IMR-90 (cell line): ENCODE data around the gene NFATC3. TPM values are rescaled to one million over a fixed set of nuclear protein-coding genes. Genes with fewer than 3 reads are reported as not detected.

Experiments used
- ATAC-seq: fragments of 200-7000 bp; cut with Tn5 transposase; 2 replicates; pipeline ENCODE4 v1.9.1; 2020; ENCODE audit warnings: low read depth, mild to moderate bottlenecking, moderate library complexity
- BruUV-seq: library from RNA; stranded (reverse); fragments of 400-500 nt; replicated peaks from 2 replicates; lab custom pipeline; 2021; lab: Mats Ljungman, UMichigan
- CTCF ChIA-PET: fragments of 300-600 bp; formaldehyde crosslinking; extraction: SDS; loops from one replicate; lab custom pipeline; 2021; ENCODE audit warnings: antibody characterized with exemption; lab: Yijun Ruan, JAX
- POLR2A ChIA-PET: fragments of 300-600 bp; sonication (Branson Sonifier 250); formaldehyde crosslinking; loops from one replicate; lab custom pipeline; 2022; ENCODE audit warnings: antibody characterized with exemption; ENCODE audit not compliant: unreplicated experiment; lab: Charles Lee
- DNase-seq: peaks from one replicate; pipeline ENCODE4 v3.0.0; 2013
- H2AFZ ChIP-seq: replicated peaks from 2 replicates; pipeline ENCODE3; 2013; ENCODE audit warnings: low read length, mild to moderate bottlenecking; ENCODE audit not compliant: poor library complexity
- H2AK5ac ChIP-seq: 2 replicates; pipeline ENCODE4 v1.6.1; 2013; ENCODE audit warnings: low read depth, low read length, inconsistent platforms
- H2AK9ac ChIP-seq: replicated peaks from 2 replicates; pipeline ENCODE3; 2013; ENCODE audit warnings: mild to moderate bottlenecking, low read depth, low read length, moderate library complexity; ENCODE audit not compliant: poor library complexity
- H2BK120ac ChIP-seq: 2 replicates; pipeline ENCODE4 v1.6.1; 2013; ENCODE audit warnings: low read depth, low read length, inconsistent platforms
- H2BK15ac ChIP-seq: 3 replicates; pipeline ENCODE4 v1.6.1; 2013; ENCODE audit warnings: low read depth, low read length, inconsistent platforms
- H2BK20ac ChIP-seq: 2 replicates; pipeline ENCODE4 v1.6.1; 2013; ENCODE audit warnings: low read depth, mild to moderate bottlenecking, inconsistent platforms, low read length, moderate library complexity
- H2BK5ac ChIP-seq: 2 replicates; pipeline ENCODE4 v1.6.1; 2013; ENCODE audit warnings: mild to moderate bottlenecking, low read depth, low read length, inconsistent platforms; ENCODE audit not compliant: poor library complexity, severe bottlenecking
- H3K14ac ChIP-seq: replicated peaks from 2 replicates; pipeline ENCODE4 v1.6.1; 2013; ENCODE audit warnings: low read depth, low read length, inconsistent platforms
- H3K18ac ChIP-seq: 2 replicates; pipeline ENCODE4 v1.6.1; 2013; ENCODE audit warnings: low read depth, low read length, control low read depth
- H3K23ac ChIP-seq: 2 replicates; pipeline ENCODE4 v1.6.1; 2013; ENCODE audit warnings: low read depth, low read length, inconsistent platforms
- H3K27ac ChIP-seq: 2 replicates; pipeline ENCODE4 v1.5.1; 2013; ENCODE audit warnings: mild to moderate bottlenecking, control low read depth, low read length; ENCODE audit not compliant: insufficient read depth
- H3K27me3 ChIP-seq: 2 replicates; pipeline ENCODE4 v1.6.1; 2013; ENCODE audit warnings: low read length; ENCODE audit not compliant: control insufficient read depth, insufficient read depth
- H3K36me3 ChIP-seq: 2 replicates; pipeline ENCODE4 v1.6.1; 2013; ENCODE audit warnings: low read length, mixed read lengths; ENCODE audit not compliant: control insufficient read depth, insufficient read depth
- H3K4ac ChIP-seq: 2 replicates; pipeline ENCODE4 v1.6.1; 2013; ENCODE audit warnings: low read depth, low read length, inconsistent platforms
- H3K4me1 ChIP-seq: 2 replicates; pipeline ENCODE4 v1.6.1; 2013; ENCODE audit warnings: low read length, mixed read lengths; ENCODE audit not compliant: control insufficient read depth, insufficient read depth
- H3K4me2 ChIP-seq: 2 replicates; pipeline ENCODE4 v1.6.1; 2013; ENCODE audit warnings: low read depth, mild to moderate bottlenecking, control low read depth, low read length, moderate library complexity
- H3K4me3 ChIP-seq: 2 replicates; pipeline ENCODE4 v1.5.1; 2013; ENCODE audit warnings: low read depth, mild to moderate bottlenecking, control low read depth, low read length, moderate library complexity; ENCODE audit not compliant: insufficient read depth
- H3K56ac ChIP-seq: 2 replicates; pipeline ENCODE4 v1.6.1; 2013; ENCODE audit warnings: low read length, inconsistent platforms; ENCODE audit not compliant: insufficient read depth; ENCODE audit errors: extremely low read depth
- H3K79me1 ChIP-seq, 2 experiments: 2 replicates each; pipeline ENCODE4 v1.6.1; 2013; ENCODE audit warnings: low read length in 2 of 2, inconsistent platforms in 1 of 2, low read depth in 1 of 2
- H3K9ac ChIP-seq: 2 replicates; pipeline ENCODE4 v1.6.1; 2013; ENCODE audit warnings: low read depth, low read length, control low read depth
- H3K9me1 ChIP-seq: 2 replicates; pipeline ENCODE4 v1.6.1; 2013; ENCODE audit warnings: low read length, inconsistent platforms; ENCODE audit not compliant: insufficient read depth
- H3K9me3 ChIP-seq: 2 replicates; pipeline ENCODE4 v1.6.1; 2013; ENCODE audit warnings: low read length; ENCODE audit not compliant: control insufficient read depth, insufficient read depth
- H4K20me1 ChIP-seq: 2 replicates; pipeline ENCODE4 v1.6.1; 2013; ENCODE audit warnings: low read length, inconsistent platforms; ENCODE audit not compliant: insufficient read depth
- H4K5ac ChIP-seq: 2 replicates; pipeline ENCODE4 v1.6.1; 2013; ENCODE audit warnings: mild to moderate bottlenecking, low read depth, low read length, control low read depth
- H4K8ac ChIP-seq, 2 experiments: 2 replicates each; pipeline ENCODE4 v1.6.1; 2013; ENCODE audit warnings: low read depth in 2 of 2, low read length in 2 of 2, control low read depth in 1 of 2, inconsistent platforms in 1 of 2
- H4K91ac ChIP-seq: 2 replicates; pipeline ENCODE4 v1.6.1; 2013; ENCODE audit warnings: low read depth, low read length, inconsistent platforms; ENCODE audit not compliant: insufficient read depth
- BHLHE40 ChIP-seq: fragments of 150-350 bp; IDR thresholded peaks from 2 replicates; pipeline ENCODE4 v1.6.1; 2016; ENCODE audit warnings: mild to moderate bottlenecking, low read depth, low read length
- CEBPB ChIP-seq: IDR thresholded peaks from 2 replicates; pipeline ENCODE4 v1.6.1; 2012; ENCODE audit warnings: low read depth, low read length, improper control_type of control experiment
- CHD1 ChIP-seq: IDR thresholded peaks from 2 replicates; pipeline ENCODE4 v1.6.1; 2012; ENCODE audit warnings: low read depth, low read length, improper control_type of control experiment
- CTCF ChIP-seq: conservative IDR thresholded peaks from 2 replicates; pipeline ENCODE4 v1.5.1; 2012; ENCODE audit warnings: mild to moderate bottlenecking, low read depth, low read length, improper control_type of control experiment
- ELK1 ChIP-seq: fragments of 150-350 bp; IDR thresholded peaks from 2 replicates; pipeline ENCODE4 v1.6.1; 2016; ENCODE audit warnings: low read depth, mild to moderate bottlenecking, low read length, moderate library complexity, borderline replicate concordance
- FOS ChIP-seq: fragments of 150-350 bp; IDR thresholded peaks from 2 replicates; pipeline ENCODE4 v1.6.1; 2016; ENCODE audit warnings: low read depth, low read length
- MAFK ChIP-seq: IDR thresholded peaks from 2 replicates; pipeline ENCODE4 v1.6.1; 2012; ENCODE audit warnings: low read depth, low read length, improper control_type of control experiment
- MAZ ChIP-seq: IDR thresholded peaks from 2 replicates; pipeline ENCODE4 v1.6.1; 2012; ENCODE audit warnings: low read depth, mild to moderate bottlenecking, low read length, improper control_type of control experiment, moderate library complexity, borderline replicate concordance
- MXI1 ChIP-seq: IDR thresholded peaks from 2 replicates; pipeline ENCODE4 v1.6.1; 2012; ENCODE audit warnings: low read depth, mild to moderate bottlenecking, low read length, moderate library complexity, borderline replicate concordance
- NFE2L2 ChIP-seq: fragments of 150-350 bp; IDR thresholded peaks from 2 replicates; pipeline ENCODE4 v1.6.1; 2016; ENCODE audit warnings: low read depth, mild to moderate bottlenecking, low read length
- POLR2A ChIP-seq: IDR thresholded peaks from 2 replicates; pipeline ENCODE4 v1.6.1; 2012; ENCODE audit warnings: mild to moderate bottlenecking, low read depth, low read length
- RAD21 ChIP-seq: IDR thresholded peaks from 2 replicates; pipeline ENCODE4 v1.6.1; 2012; ENCODE audit warnings: low read length, improper control_type of control experiment
- RCOR1 ChIP-seq: IDR thresholded peaks from 2 replicates; pipeline ENCODE4 v1.6.1; 2012; ENCODE audit warnings: mild to moderate bottlenecking, low read length, improper control_type of control experiment; ENCODE audit not compliant: insufficient replicate concordance
- RFX5 ChIP-seq: IDR thresholded peaks from 2 replicates; pipeline ENCODE4 v1.8.0; 2012; ENCODE audit warnings: low read depth, mild to moderate bottlenecking, low read length, moderate library complexity
- SMC3 ChIP-seq: fragments of 150-350 bp; IDR thresholded peaks from 2 replicates; pipeline ENCODE4 v1.6.1; 2016; ENCODE audit warnings: low read depth, mild to moderate bottlenecking, antibody characterized with exemption, low read length, moderate library complexity
- WGBS, 2 experiments: methylation state at CpG; one replicate each; pipeline versions ENCODE4 v1.1.5 to v1.1.7; 2013; ENCODE audit warnings: missing lambda C conversion rate in 2 of 2; ENCODE audit not compliant: insufficient read length in 1 of 2; ENCODE audit errors: extremely low coverage in 2 of 2; 5-methylcytosine and 5-hydroxymethylcytosine counted together
- dilution Hi-C: fragments of 300-500 bp; cut with HindIII; formaldehyde crosslinking; loops from one replicate; pipeline ENCODE4 v1.14.3; 2018; ENCODE audit warnings: low sequenced_read_pairs; ENCODE audit not compliant: unreplicated experiment
- in situ Hi-C: fragments of 300-500 bp; cut with MboI; formaldehyde crosslinking; loops from 3 replicates; pipeline ENCODE4 v1.14.3; 2019; ENCODE audit warnings: low sequenced_read_pairs, inconsistent platforms, mixed read lengths
- intact Hi-C: fragments of 100-400 bp; cut with micrococcal nuclease; formaldehyde crosslinking; loops from 2 replicates; pipeline ENCODE4 v1.10.0; 2022
- polyA plus RNA-seq, 3 experiments: library from polyadenylated mRNA; depleted of rRNA; stranded (reverse); fragments of >200 nt; gene quantifications; 2 replicates each; pipeline ENCODE4 v1.2.3, GENCODE V29; 2012; ENCODE audit warnings: low replicate concordance in 1 of 3
- total RNA-seq: library from RNA; depleted of rRNA; stranded (reverse); fragments of >200 nt; gene quantifications from 2 replicates; pipeline ENCODE4 v1.2.3, GENCODE V29; 2012
- TF ChIP-seq, protein P1 (sequence below): fragments of 150-350 bp; IDR thresholded peaks from 2 replicates; pipeline ENCODE4 v1.6.1; 2017; ENCODE audit warnings: mild to moderate bottlenecking, antibody characterized with exemption, low read length, low read depth

Gene NFATC3
- total and polyA plus RNA-seq, 2 of the 4 experiments (the other 2 are of a cell fraction) = 6.3 to 21.5 TPM

DNA sequence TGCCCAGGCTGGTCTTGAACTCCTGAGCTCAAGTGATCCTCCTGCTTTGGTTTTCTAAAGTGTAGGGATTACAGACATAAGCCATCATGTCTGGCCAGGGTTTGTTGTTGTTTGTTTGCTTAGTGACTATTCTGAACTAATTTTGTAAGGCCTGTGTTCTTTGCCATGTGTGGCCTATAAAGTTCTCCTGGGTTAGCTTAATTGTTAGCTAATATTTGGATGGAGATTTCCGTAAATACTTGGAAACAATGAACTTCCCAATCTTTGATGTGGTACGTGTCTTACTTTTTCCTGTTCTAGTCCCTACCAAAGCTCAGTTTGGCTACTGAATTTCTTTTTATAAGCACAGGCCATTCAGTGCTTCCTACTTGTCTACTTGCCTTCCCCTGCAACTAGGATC lies 37.2 kb upstream of the NFATC3 start:
- no CpG with 5 or more reads among the region's 2 CpGs for WGBS, 2 experiments
- no peak overlapping the region for H4K5ac ChIP-seq
- no peaks in the 10 kb centered on the region for H3K27me3 ChIP-seq
- no peak overlapping the region for H4K8ac ChIP-seq
- H3K4ac ChIP-seq = no peak overlapping the region
- H4K91ac ChIP-seq = no peak overlapping the region
- no peak overlapping the region for H2BK120ac ChIP-seq
- no peak overlapping the region for H3K18ac ChIP-seq
- peaks cover 0 to 3% of the 10 kb centered on the region in 2 experiments; a peak in 2 of 4 replicates for H3K79me1 ChIP-seq
- H3K9ac ChIP-seq = no peak overlapping the region
- no peak overlapping the region for H3K27ac ChIP-seq
- ATAC-seq = no peak
- no TSS peak for BruUV-seq
- H2AK5ac ChIP-seq = no peak overlapping the region
- no peak overlapping the region for H3K23ac ChIP-seq
- H3K4me3 ChIP-seq = no peak overlapping the region
- no peak overlapping the region for H2AK9ac ChIP-seq
- no peak overlapping the region for H2BK15ac ChIP-seq
- H2BK20ac ChIP-seq = no peak overlapping the region
- dilution Hi-C loops (no loop called here), in situ Hi-C loops (no loop called here), intact Hi-C loops (no loop called here)
- no peak overlapping the region for H2BK5ac ChIP-seq
- no peaks in the 10 kb centered on the region for H3K4me1 ChIP-seq
- no peak overlapping the region for H3K14ac ChIP-seq
- no peaks in the 10 kb centered on the region for H4K20me1 ChIP-seq
- POLR2A ChIA-PET = no interaction called here
- DNase-seq = no peak
- no peaks in the 10 kb centered on the region for H3K9me3 ChIP-seq
- no peak overlapping the region for H3K4me2 ChIP-seq
- CTCF ChIA-PET = no interaction called here
- peaks cover 22% of the 10 kb centered on the region for H3K36me3 ChIP-seq
- TF ChIP-seq BHLHE40 (no peak), RAD21 (no peak), SMC3 (no peak), ELK1 (no peak), CEBPB (no peak), MAFK (no peak), MXI1 (no peak), CHD1 (no peak), MAZ (no peak), RCOR1 (no peak), RFX5 (no peak), CTCF (no peak), POLR2A (no peak), NFE2L2 (no peak), FOS (no peak)
- TF ChIP-seq, protein P1, sequence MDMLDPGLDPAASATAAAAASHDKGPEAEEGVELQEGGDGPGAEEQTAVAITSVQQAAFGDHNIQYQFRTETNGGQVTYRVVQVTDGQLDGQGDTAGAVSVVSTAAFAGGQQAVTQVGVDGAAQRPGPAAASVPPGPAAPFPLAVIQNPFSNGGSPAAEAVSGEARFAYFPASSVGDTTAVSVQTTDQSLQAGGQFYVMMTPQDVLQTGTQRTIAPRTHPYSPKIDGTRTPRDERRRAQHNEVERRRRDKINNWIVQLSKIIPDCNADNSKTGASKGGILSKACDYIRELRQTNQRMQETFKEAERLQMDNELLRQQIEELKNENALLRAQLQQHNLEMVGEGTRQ = no peak
- no peak overlapping the region for H2AFZ ChIP-seq
- no peaks in the 10 kb centered on the region for H3K9me1 ChIP-seq
- H3K56ac ChIP-seq = no peak overlapping the region
